Body of pancreas (tissue), 4 donors: ENCODE results near the gene FCHSD2.

Source experiments
- POLR2A ChIP-seq, 3 donors: fragments of 450-650 bp; IDR thresholded peaks; one replicate each; pipeline ENCODE4 v1.6.1; 2016; ENCODE audit warnings: antibody characterized with exemption in 3 of 3, mild to moderate bottlenecking in 2 of 3
- TF ChIP-seq, protein P1 (sequence below), 7 experiments: fragments of 450-650 bp in 4 of 7; fragments of 200-600 bp in 3 of 7; sonication (generic) in 3 of 7; IDR thresholded peaks; one replicate each; pipeline ENCODE4 v1.5.1; 2016 to 2019; ENCODE audit warnings: antibody characterized with exemption in 7 of 7

DNA sequence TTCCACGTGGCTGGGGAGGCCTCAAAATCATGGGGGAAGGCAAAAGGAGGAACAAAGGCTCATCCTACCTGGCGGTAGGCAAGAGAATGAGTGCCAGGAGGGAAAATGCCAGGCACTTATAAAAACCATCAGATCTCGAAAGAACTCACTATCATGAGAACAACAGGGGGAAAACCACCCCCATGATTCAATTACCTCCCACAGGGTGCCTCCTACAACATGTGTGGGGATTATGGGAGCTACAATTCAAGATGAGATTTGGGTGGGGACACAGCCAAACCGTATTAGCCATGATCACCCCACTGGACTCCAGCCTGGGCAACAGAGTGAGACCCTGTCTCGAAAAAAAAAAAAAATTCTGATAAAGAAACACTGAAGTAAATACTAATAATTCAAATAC, 87.1 kb downstream of the FCHSD2 start:
- TF ChIP-seq, protein P1, sequence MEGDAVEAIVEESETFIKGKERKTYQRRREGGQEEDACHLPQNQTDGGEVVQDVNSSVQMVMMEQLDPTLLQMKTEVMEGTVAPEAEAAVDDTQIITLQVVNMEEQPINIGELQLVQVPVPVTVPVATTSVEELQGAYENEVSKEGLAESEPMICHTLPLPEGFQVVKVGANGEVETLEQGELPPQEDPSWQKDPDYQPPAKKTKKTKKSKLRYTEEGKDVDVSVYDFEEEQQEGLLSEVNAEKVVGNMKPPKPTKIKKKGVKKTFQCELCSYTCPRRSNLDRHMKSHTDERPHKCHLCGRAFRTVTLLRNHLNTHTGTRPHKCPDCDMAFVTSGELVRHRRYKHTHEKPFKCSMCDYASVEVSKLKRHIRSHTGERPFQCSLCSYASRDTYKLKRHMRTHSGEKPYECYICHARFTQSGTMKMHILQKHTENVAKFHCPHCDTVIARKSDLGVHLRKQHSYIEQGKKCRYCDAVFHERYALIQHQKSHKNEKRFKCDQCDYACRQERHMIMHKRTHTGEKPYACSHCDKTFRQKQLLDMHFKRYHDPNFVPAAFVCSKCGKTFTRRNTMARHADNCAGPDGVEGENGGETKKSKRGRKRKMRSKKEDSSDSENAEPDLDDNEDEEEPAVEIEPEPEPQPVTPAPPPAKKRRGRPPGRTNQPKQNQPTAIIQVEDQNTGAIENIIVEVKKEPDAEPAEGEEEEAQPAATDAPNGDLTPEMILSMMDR (IDR thresholded peaks at IDR 0.05) = no peak
- no peak for TF ChIP-seq POLR2A (IDR thresholded peaks at IDR 0.05)
